CD14-positive monocyte (primary cell): ENCODE data around the gene IGSF9B. TPM values are rescaled to one million over a fixed set of nuclear protein-coding genes. Genes with fewer than 3 reads are reported as not detected.

ENCODE experiments used
- DNase-seq, 3 donors: peaks; one replicate each; pipeline ENCODE4 v3.0.0-alpha.2; 2011 to 2022
- H2AFZ ChIP-seq: 2 replicates; pipeline ENCODE4 v1.6.0; 2012; ENCODE audit warnings: mild to moderate bottlenecking, low read depth, low read length, inconsistent platforms; ENCODE audit not compliant: insufficient read depth, poor library complexity, severe bottlenecking
- H3K27ac ChIP-seq, 2 donors: 1 replicate in 1 of 2; 2 replicates in 1 of 2; pipeline ENCODE4 v1.5.1; 2012 to 2013; ENCODE audit warnings: low read length in 2 of 2, control low read depth in 1 of 2, inconsistent platforms in 1 of 2, low read depth in 1 of 2, mild to moderate bottlenecking in 1 of 2
- H3K27me3 ChIP-seq, 2 donors: one replicate each; pipeline versions ENCODE4 v1.6.0 to v1.6.1; 2011 to 2013; ENCODE audit warnings: low read length in 2 of 2; ENCODE audit not compliant: control insufficient read depth in 2 of 2, insufficient read depth in 2 of 2
- H3K36me3 ChIP-seq, 2 donors: replicated peaks in 1 of 2; 1 replicate in 1 of 2; 2 replicates in 1 of 2; pipeline versions ENCODE4 v1.5.1 to v1.6.1; 2012 to 2013; ENCODE audit warnings: low read length in 2 of 2, control low read depth in 1 of 2, inconsistent platforms in 1 of 2, mild to moderate bottlenecking in 1 of 2; ENCODE audit not compliant: insufficient read depth in 2 of 2, control insufficient read depth in 1 of 2
- H3K4me1 ChIP-seq, 2 donors: 1 replicate in 1 of 2; 2 replicates in 1 of 2; pipeline versions ENCODE4 v1.5.1 to v1.6.1; 2012 to 2013; ENCODE audit warnings: low read length in 2 of 2, control low read depth in 1 of 2, inconsistent platforms in 1 of 2, mild to moderate bottlenecking in 1 of 2, moderate library complexity in 1 of 2; ENCODE audit not compliant: insufficient read depth in 2 of 2, control insufficient read depth in 1 of 2
- H3K4me2 ChIP-seq: replicated peaks from 2 replicates; pipeline ENCODE3; 2012; ENCODE audit warnings: low read length, moderate library complexity, mild to moderate bottlenecking; ENCODE audit not compliant: poor library complexity, severe bottlenecking; ENCODE audit errors: extremely low read depth
- H3K4me3 ChIP-seq, 3 experiments: fragments of 200-600 bp in 1 of 3; sonication (generic) in 1 of 3; replicated peaks in 1 of 3; 1 replicate in 2 of 3; 2 replicates in 1 of 3; pipeline ENCODE4 v1.5.1; 2011 to 2013; ENCODE audit warnings: low read length in 3 of 3, mild to moderate bottlenecking in 3 of 3, control low read depth in 2 of 3, low read depth in 2 of 3, inconsistent platforms in 1 of 3, moderate library complexity in 1 of 3
- H3K79me2 ChIP-seq: 2 replicates; pipeline ENCODE4 v1.6.0; 2012; ENCODE audit warnings: mild to moderate bottlenecking, control low read depth, inconsistent platforms, low read length, moderate library complexity; ENCODE audit not compliant: insufficient read depth
- H3K9ac ChIP-seq: 2 replicates; pipeline ENCODE4 v1.6.0; 2017; ENCODE audit warnings: low read length, mild to moderate bottlenecking; ENCODE audit not compliant: insufficient read depth, poor library complexity, severe bottlenecking
- H3K9me3 ChIP-seq, 2 donors: replicated peaks in 1 of 2; 1 replicate in 1 of 2; 2 replicates in 1 of 2; pipeline versions ENCODE4 v1.5.1 to v1.6.1; 2012 to 2013; ENCODE audit warnings: low read length in 2 of 2, control low read depth in 1 of 2; ENCODE audit not compliant: control insufficient read depth in 1 of 2, insufficient read depth in 1 of 2
- H4K20me1 ChIP-seq: 2 replicates; pipeline ENCODE4 v1.6.0; 2012; ENCODE audit warnings: mild to moderate bottlenecking, low read length, control low read depth, moderate library complexity; ENCODE audit not compliant: insufficient read depth
- H3K27ac Mint-ChIP-seq, 7 donors: one replicate each; pipeline ENCODE4 v1.8.0; 2020; ENCODE audit warnings: mild to moderate bottlenecking in 7 of 7, mixed read lengths in 7 of 7, moderate library complexity in 6 of 7, inconsistent platforms in 2 of 7
- H3K27me3 Mint-ChIP-seq, 3 donors: one replicate each; pipeline ENCODE4 v1.8.0; 2021 to 2022; ENCODE audit warnings: low read depth in 3 of 3, mild to moderate bottlenecking in 3 of 3, mixed read lengths in 3 of 3, moderate library complexity in 3 of 3, inconsistent platforms in 1 of 3
- H3K36me3 Mint-ChIP-seq, 2 donors: one replicate each; pipeline ENCODE4 v1.8.0; 2020; ENCODE audit warnings: mixed read lengths in 2 of 2, inconsistent platforms in 1 of 2, mild to moderate bottlenecking in 1 of 2
- H3K4me1 Mint-ChIP-seq: one replicate; pipeline ENCODE4 v1.8.0; 2020; ENCODE audit warnings: mild to moderate bottlenecking, mixed read lengths
- H3K4me3 Mint-ChIP-seq, 2 donors: one replicate each; pipeline ENCODE4 v1.8.0; 2020; ENCODE audit warnings: mild to moderate bottlenecking in 2 of 2, mixed read lengths in 2 of 2, moderate library complexity in 1 of 2
- H3K9me3 Mint-ChIP-seq, 7 donors: one replicate each; pipeline ENCODE4 v1.8.0; 2020 to 2022; ENCODE audit warnings: mixed read lengths in 7 of 7, mild to moderate bottlenecking in 6 of 7, moderate library complexity in 6 of 7, inconsistent platforms in 2 of 7
- WGBS: methylation state at CpG from one replicate; pipeline ENCODE4 v1.1.5; 2013; ENCODE audit warnings: missing lambda C conversion rate; ENCODE audit not compliant: insufficient coverage; 5-methylcytosine and 5-hydroxymethylcytosine counted together
- intact Hi-C, 2 donors: fragments of 100-400 bp; cut with micrococcal nuclease; formaldehyde crosslinking; loops; one replicate each; pipeline versions ENCODE4 v1.15.0 to v1.15.1; 2023
- polyA plus RNA-seq, 3 donors: library from polyadenylated mRNA; depleted of rRNA in 1 of 3; unstranded in 2 of 3; stranded (reverse) in 1 of 3; fragments of 300-500 nt in 2 of 3; fragments of >200 nt in 1 of 3; fragmentation: Illumina TruSeq in 2 of 3; gene quantifications; 1 replicate in 2 of 3; 2 replicates in 1 of 3; pipeline ENCODE4 v1.2.3, GENCODE V29; 2012 to 2021
- TF ChIP-seq, protein P1 (sequence below): fragments of 200-600 bp; IDR thresholded peaks from one replicate; pipeline ENCODE4 v1.8.0; 2022; ENCODE audit warnings: antibody characterized with exemption, mild to moderate bottlenecking

IGSF9B gene
- polyA plus RNA-seq, 3 donors = not detected

DNA sequence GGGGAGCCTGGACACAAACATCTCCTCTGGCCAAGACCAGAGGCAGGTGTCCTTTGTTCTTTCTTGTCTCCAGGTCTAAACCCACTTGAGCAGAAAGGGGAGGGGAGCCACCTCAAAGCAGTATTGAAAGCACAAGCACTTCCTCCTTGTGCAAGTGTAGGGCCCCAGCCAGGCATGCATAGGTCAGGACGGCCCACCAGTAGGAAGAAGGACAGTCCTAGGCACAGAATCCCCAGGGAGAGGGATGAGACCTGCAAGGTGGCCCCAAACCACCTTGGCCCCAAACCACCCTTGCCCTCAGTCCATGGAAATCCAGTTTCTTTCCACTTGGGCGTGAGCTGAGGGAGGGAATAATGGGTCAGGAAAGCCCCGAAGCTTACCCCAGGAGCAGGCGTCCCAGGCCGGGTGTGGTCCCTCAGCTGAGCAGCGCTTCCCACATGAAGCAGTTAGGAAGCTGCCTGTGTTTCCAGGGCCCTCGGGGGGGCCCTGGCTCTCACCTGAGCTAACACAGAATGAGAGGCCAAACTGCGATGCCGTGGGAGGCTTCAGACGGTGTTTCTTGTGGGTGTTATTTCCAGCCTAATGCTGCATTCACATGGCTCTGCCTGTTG lies 20.4 kb upstream of the IGSF9B start:
- Histone ChIP-seq H2AFZ (no peak overlapping the region), H3K27me3 (no peaks in the 10 kb centered on the region), H3K27ac (no peak overlapping the region), H3K9ac (no peak overlapping the region), H3K4me1 (no peaks in the 10 kb centered on the region), H3K4me2 (no peak overlapping the region), H3K4me3 (no peak overlapping the region), H3K9me3 (no peaks in the 10 kb centered on the region), H3K36me3 (no peaks in the 10 kb centered on the region), H3K79me2 (no peaks in the 10 kb centered on the region), H4K20me1 (no peaks in the 10 kb centered on the region)
- DNase-seq = no peak
- Mint-ChIP-seq H3K27ac (no peak overlapping the region), H3K4me3 (no peak overlapping the region), H3K4me1 (no peaks in the 10 kb centered on the region), H3K9me3 (no peaks in the 10 kb centered on the region), H3K27me3 (peaks cover 2 to 9% (median 3%) of the 10 kb centered on the region in 3 donors), H3K36me3 (no peaks in the 10 kb centered on the region)
- WGBS = 63% methylated on average over 6 of the region's 10 CpGs
- TF ChIP-seq, protein P1, sequence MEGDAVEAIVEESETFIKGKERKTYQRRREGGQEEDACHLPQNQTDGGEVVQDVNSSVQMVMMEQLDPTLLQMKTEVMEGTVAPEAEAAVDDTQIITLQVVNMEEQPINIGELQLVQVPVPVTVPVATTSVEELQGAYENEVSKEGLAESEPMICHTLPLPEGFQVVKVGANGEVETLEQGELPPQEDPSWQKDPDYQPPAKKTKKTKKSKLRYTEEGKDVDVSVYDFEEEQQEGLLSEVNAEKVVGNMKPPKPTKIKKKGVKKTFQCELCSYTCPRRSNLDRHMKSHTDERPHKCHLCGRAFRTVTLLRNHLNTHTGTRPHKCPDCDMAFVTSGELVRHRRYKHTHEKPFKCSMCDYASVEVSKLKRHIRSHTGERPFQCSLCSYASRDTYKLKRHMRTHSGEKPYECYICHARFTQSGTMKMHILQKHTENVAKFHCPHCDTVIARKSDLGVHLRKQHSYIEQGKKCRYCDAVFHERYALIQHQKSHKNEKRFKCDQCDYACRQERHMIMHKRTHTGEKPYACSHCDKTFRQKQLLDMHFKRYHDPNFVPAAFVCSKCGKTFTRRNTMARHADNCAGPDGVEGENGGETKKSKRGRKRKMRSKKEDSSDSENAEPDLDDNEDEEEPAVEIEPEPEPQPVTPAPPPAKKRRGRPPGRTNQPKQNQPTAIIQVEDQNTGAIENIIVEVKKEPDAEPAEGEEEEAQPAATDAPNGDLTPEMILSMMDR = no peak
- intact Hi-C loops = no loop called here

DNA sequence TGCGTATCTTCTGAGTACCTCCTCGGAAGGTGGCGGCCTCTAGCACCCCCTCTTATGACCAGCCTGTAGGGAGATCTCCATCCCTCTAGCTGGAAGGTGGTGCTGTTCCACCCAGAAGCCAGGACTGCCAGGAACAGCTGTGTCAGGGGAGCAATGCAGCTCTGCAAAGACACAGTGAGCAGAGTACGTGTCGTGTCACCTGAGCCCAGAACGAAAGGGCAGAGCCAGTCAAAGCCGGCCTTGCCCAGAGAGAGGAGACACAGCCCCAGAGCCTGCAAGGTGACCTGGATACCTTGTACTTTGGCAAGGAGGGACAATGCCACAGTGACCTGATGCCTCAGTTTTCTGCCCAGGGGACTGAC lies 18.7 kb upstream of the IGSF9B start:
- Histone ChIP-seq H3K79me2 (no peaks in the 10 kb centered on the region), H3K4me1 (no peaks in the 10 kb centered on the region), H3K4me2 (no peak overlapping the region), H3K9me3 (no peaks in the 10 kb centered on the region), H3K27ac (no peak overlapping the region), H3K36me3 (no peaks in the 10 kb centered on the region), H3K9ac (no peak overlapping the region), H3K27me3 (no peaks in the 10 kb centered on the region), H3K4me3 (no peak overlapping the region), H4K20me1 (no peaks in the 10 kb centered on the region), H2AFZ (no peak overlapping the region)
- Mint-ChIP-seq H3K36me3 (no peaks in the 10 kb centered on the region), H3K9me3 (no peaks in the 10 kb centered on the region), H3K4me1 (no peaks in the 10 kb centered on the region), H3K4me3 (no peak overlapping the region), H3K27ac (peak overlapping the region in 1 of 7 donors; percentile 17), H3K27me3 (peaks cover 2 to 6% (median 4%) of the 10 kb centered on the region in 3 donors)
- no peak for DNase-seq
- intact Hi-C loops = no loop called here
- 89% methylated on average over 7 of the region's 7 CpGs for WGBS
- TF ChIP-seq, protein P1 = no peak
